NCI-H2227 (cell line): ENCODE data around the gene F12.

Source experiments
- DNase-seq: peaks from one replicate; lab custom pipeline; 2025; ENCODE audit not compliant: unreplicated experiment; lab: John Stamatoyannopoulos, UW

The F12 gene

DNA sequence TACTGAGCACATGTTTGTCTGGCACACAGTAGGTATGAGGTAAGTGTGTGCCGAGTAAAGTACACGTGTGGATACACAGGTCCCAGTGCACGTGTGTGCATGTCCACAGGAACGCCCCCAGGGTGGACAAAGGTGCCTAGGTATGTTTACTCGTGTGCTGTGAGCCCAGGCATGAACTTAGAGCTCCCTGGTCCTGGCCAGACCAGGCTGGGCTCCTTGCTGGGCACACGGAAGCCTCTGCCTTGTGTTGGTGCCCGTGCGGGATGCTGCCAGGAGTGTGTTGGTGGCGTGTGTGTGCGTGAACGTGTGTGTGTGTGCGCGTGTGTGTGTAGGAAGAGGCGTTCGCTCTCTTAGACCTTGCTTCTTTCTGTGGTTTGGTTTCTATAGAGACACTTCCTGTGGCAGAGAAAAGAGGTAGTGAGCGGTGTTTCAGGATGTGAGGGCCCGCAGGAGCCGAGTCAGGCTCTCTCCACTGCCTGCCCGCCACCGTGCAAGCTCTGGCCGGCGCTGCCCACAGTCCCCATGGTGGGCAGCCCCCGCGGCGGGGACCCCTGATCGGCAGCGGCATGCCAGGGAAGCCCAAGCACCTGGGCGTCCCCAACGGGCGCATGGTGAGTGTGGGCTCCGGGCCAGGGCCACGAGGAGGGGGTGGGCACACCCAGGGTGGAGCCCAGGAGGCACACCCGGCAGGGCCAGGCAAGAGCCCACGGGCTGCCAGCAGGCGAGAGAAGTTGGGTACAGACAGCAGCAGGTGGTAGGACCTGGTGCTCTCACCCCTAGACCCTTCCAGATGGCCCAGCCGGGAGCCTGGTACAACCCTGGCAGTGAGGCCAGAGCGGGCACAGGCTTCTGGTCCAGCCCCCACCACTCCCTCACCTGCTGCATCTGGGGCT is 51.7 kb downstream of the F12 start, which contains the start of gene RGS14:
TSS of gene RGS14 (plus strand) at position 466 of the 893 bp plus-strand sequence. CDS start at position 567, 101 bp downstream.
- peak; percentile 60 for DNase-seq

DNA sequence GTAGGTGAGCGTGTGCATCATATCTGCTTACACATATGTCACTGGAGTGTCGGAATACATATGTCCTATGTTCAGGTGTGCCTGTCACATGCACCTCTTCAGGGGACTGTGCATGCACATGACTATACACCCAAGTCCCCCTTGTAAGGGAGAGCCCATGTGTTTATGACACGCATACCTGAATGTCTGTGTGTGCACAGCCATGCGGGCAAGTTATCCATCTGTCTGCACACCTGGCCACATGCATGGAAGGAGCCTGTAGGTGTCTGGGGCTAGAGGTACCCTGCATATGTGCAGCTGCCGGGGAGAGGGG is 52.3 kb downstream of the F12 start:
- no peak for DNase-seq

DNA sequence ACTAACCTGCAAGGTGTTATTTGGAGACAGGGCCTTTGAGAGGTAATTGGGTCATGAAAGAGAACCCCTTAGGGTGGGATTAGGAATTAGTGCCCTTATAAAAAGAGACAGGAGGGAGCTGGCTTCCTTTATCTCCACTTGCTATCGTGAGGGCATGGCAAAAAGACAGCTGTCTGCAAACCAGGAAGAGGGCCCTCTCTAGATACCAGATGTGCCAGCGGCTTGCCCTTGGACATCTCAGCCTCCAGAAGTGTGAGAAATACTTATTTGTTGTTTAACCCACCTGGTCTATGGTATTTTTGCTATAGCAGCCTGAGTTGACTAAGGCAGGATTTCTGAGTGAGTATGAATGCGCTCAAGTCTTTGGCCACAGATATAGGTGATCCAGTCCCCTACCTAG is 52.6 kb downstream of the F12 start:
- DNase-seq, result no peak

DNA sequence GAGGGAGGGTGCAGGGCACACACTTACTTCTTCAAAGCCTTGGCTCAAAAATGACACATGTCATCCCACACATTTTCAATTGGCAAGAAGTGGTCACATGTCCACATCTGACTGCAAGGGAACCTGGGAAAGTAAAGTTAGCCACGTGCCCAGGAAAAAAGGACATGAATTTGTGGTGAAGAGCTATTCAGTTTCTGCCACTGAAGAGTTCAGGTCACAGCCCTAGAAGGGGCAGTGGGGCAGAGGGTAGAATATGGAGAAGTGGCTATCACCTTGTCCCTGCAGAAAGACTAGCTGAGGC is 53.5 kb downstream of the F12 start:
- DNase-seq, result no peak

DNA sequence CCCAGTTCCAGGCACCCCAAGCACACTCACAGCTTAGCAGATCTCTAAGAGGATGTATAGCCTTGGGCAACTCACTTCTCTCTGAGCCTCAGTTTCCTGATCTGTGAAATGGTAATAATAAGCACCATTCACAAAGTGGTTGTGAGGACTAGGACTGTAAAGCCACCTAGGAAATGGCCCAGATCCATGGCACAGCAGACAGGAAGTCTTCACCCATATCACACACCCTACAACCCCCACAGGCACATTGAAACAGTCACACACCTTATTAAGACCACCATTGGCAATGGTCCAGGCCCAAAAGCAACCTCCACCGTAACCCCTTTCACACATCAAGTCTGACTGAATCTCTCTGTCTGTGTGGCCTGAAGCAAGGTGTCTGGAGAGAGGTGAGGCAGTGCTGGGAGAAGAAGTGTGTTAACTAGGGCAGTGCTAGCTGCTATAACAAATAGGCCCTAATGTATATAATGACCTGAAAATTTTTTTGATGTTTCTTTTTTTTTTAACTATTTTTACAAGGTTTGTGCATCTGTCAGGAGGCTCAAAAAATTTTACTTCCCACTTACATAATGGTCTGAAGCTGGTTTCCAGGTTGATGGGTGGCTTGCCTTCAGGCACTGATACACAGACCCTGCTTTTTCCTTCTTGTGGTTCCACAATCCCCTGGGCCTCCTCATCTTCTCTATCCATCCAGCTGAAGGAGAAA is 54.0 kb downstream of the F12 start:
- no peak for DNase-seq

DNA sequence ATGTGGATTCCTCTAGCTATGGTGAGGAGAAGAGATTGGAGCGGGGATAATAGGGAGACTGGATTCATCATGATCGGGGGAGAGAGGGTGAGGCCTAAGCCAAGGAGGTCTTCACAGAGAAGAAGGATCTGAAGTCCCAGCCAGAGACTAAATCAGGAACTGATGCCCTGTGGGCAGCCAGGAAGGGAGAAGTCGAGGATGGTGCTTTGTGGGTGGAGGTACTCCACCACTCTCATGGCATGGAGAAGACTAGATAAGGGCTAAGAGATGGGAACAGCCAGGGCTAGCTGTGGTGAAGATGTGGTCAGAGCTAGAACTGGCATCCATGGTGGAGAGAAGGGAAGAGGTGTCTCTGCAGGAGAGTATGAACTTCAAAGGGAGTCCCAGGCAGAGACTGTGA is 54.7 kb downstream of the F12 start:
- no peak for DNase-seq

DNA sequence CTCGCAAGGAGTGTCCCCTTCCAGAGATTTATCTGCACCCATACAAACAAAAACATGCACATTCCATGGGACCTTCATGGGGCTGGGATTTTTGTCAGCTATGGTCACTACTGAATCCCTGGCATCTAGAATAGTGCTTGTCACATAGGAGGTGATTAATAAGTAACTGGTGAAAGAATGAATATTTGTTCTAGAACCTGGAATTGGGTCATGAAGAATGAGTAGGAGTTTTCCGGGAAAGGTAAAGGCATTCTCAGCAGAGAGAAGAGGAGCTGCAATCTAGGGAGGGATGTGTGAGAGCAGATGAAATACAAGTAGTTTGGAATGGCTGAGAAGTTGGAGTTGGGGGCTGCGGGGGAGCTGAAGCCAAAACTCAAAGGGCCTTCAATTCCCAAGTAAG is 55.1 kb downstream of the F12 start:
- DNase-seq, result no peak

DNA sequence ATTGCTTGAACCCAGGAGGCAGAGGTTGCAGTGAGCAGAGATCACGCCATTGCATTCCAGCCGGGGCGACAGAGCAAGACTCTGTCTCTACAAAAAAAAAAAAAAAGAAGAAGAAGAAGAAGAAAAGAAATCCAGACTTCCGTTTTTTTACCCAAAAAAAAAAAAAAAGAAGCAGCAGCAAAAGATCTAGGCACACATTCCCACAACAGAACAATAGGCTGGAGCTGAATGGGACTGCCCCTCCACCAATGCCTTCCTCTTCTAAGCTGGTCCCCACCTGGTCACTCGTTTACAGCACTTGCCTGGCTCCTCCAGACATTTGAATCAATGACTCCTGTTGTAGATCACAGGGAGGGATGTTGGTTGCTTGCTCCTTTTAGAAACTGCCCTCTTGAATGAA is 56.3 kb downstream of the F12 start:
- no peak for DNase-seq
